C4-2B (cell line): Measurements from ENCODE around the gene PBX1.

ENCODE experiments used
- H3K27ac ChIP-seq: fragments of 450-650 bp; 2 replicates; pipeline ENCODE4 v1.5.1; 2017
- CTCF ChIP-seq: fragments of 450-650 bp; conservative IDR thresholded peaks from 2 replicates; pipeline ENCODE4 v1.5.1; 2017; ENCODE audit warnings: mild to moderate bottlenecking
- ZFX ChIP-seq: fragments of 450-650 bp; IDR thresholded peaks from 2 replicates; pipeline ENCODE4 v1.6.1; 2017

PBX1 gene

DNA sequence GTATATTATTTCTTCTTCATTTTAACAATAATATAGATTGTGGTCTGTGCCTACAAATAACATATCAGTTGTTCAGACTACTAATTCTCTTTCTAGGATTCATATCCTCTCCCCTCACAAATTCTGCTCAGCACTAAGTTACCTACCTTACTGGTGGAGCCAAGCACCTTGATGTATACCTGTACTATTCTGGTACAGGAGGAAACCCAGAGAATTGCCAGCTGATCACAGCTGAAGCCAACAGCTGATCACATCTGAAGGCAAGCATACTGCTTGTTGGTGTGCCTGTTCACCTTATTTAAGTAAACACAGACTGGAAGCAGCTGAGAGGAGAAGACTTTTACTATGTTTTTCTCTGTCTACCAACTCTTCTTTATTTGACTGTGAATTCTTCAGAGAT lies 101.8 kb downstream of the PBX1 start:
- H3K27ac ChIP-seq, result no peak overlapping the region
- TF ChIP-seq ZFX (no peak), CTCF (no peak)

GRCh38 chr1:164662462-164662861 lies 103.5 kb downstream of the PBX1 start:
- TF ChIP-seq ZFX, result no peak
- TF ChIP-seq CTCF, result no peak
- no peak overlapping the region for H3K27ac ChIP-seq

DNA sequence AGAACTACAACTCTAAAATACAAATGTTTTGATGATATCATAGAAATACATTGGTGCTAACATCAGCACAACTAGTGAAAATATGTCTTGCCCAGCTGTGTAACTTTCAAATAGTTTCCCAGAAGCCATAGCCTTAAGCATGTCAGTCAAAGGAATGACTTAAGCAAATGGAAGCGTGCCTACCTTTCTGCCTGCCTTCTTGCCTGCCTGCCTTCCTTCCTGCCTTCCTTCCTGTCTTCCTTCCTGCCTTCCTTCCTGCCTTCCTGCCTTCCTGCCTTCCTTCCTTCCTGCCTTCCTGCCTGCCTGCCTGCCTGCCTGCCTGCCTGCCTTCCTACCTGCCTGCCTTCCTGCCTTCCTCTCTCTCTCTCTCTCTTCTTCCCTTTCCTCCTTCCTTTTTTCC lies 104.0 kb downstream of the PBX1 start:
- H3K27ac ChIP-seq, result no peak overlapping the region
- TF ChIP-seq CTCF, result no peak
- no peak for TF ChIP-seq ZFX

GRCh38 chr1:164664127-164664526 lies 105.1 kb downstream of the PBX1 start:
- no peak for TF ChIP-seq ZFX
- TF ChIP-seq CTCF, result no peak
- H3K27ac ChIP-seq, result no peak overlapping the region

GRCh38 chr1:164667001-164667400 lies 108.0 kb downstream of the PBX1 start:
- TF ChIP-seq CTCF (no peak), ZFX (no peak)
- H3K27ac ChIP-seq, result no peak overlapping the region

- TF ChIP-seq ZFX (no peak), CTCF (no peak)
- H3K27ac ChIP-seq, result no peak overlapping the region
Measured at GRCh38 chr1:164667600-164667999, 108.6 kb downstream of the PBX1 start.

DNA sequence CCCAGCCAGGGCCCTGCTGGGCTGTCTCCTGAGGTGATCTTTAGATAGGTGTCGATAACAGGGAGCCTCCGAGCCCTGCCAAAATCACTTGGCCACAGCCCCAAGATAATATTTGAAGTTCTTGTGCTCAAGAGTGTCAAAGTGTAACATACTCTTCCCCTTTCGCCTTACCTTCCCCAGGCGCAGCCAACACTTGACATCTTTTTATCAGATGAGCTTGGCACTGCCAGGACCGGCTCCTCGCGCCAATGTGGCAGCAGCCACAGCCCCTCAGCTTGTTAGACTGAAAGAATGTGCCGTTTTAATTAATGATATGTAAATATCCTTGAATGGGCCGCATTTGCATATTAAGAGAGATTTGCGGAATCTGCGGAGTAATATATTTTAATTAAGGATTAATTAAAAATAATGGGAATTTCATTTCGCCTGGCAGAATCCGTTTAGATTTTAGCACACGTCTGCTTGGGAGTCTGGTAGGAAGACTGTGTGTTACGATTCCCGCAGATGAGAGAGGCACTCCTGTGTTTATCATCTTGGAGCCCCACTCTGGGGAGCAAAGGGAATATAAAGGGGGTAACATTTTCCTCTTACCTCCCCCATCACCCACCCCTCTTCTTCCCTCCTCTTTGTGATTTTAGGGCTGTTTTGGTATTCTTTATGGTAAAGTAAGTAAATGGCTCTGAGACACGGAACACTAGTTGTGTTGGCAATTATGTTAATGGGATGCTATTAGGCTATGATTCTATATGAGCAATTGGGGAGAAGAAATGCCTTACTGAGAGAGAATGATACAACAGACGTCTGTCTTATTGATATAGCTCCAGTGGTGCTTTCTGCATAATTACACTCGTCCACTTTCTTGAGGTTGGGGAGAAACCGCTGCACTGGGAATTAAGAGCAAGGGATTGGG lies 109.8 kb downstream of the PBX1 start:
- TF ChIP-seq CTCF (no peak), ZFX (no peak)
- no peak overlapping the region for H3K27ac ChIP-seq
